GM23338 (cell line): ENCODE measurements around the gene NELFCD. TPM values are rescaled to one million over a fixed set of nuclear protein-coding genes. Genes with fewer than 3 reads are reported as not detected.
A peak's percentile ranks its signal among the peaks of the same experiment; 100 is the strongest.

Experiments used
- ATAC-seq: fragments of 200-7000 bp; cut with Tn5 transposase; 3 replicates; pipeline ENCODE4 v1.9.1; 2020
- DNase-seq: peaks from one replicate; pipeline ENCODE4 v3.0.0-alpha.2; 2015; ENCODE audit warnings: low spot score
- H2AFZ ChIP-seq: fragments of 200-600 bp; sonication (generic); 2 replicates; pipeline ENCODE4 v1.8.0; 2016; ENCODE audit warnings: antibody characterized with exemption, mild to moderate bottlenecking, moderate library complexity
- H3F3A ChIP-seq: fragments of 200-600 bp; sonication (generic); replicated peaks from 2 replicates; pipeline ENCODE4 v1.8.0; 2017; ENCODE audit warnings: antibody characterized with exemption, mixed run types, low read depth
- H3K27ac ChIP-seq: fragments of 200-600 bp; sonication (generic); 2 replicates; pipeline ENCODE4 v1.6.1; 2016; ENCODE audit warnings: low read depth
- H3K27me3 ChIP-seq: fragments of 200-600 bp; sonication (generic); 2 replicates; pipeline ENCODE4 v1.8.0; 2016; ENCODE audit warnings: mild to moderate bottlenecking, mixed run types, moderate library complexity; ENCODE audit not compliant: insufficient read depth
- H3K36me3 ChIP-seq: fragments of 200-600 bp; sonication (generic); 2 replicates; pipeline ENCODE4 v1.8.0; 2016; ENCODE audit warnings: mild to moderate bottlenecking; ENCODE audit not compliant: insufficient read depth
- H3K4me1 ChIP-seq: fragments of 200-600 bp; sonication (generic); 2 replicates; pipeline ENCODE4 v1.8.0; 2016; ENCODE audit warnings: mild to moderate bottlenecking, moderate library complexity; ENCODE audit not compliant: insufficient read depth
- H3K4me2 ChIP-seq: fragments of 200-600 bp; sonication (generic); 2 replicates; pipeline ENCODE4 v1.7.1; 2017; ENCODE audit warnings: mixed run types
- H3K4me3 ChIP-seq: fragments of 200-600 bp; sonication (generic); 2 replicates; pipeline ENCODE4 v1.6.1; 2016; ENCODE audit warnings: mixed run types
- H3K79me2 ChIP-seq: fragments of 200-600 bp; sonication (generic); replicated peaks from 2 replicates; pipeline ENCODE4 v1.8.0; 2017; ENCODE audit warnings: mild to moderate bottlenecking; ENCODE audit not compliant: insufficient read depth
- H3K9me2 ChIP-seq: fragments of 200-600 bp; sonication (generic); 2 replicates; pipeline ENCODE4 v1.8.0; 2017; ENCODE audit not compliant: insufficient read depth
- H4K20me1 ChIP-seq: fragments of 200-600 bp; sonication (generic); replicated peaks from 2 replicates; pipeline ENCODE4 v1.8.0; 2017; ENCODE audit warnings: mild to moderate bottlenecking; ENCODE audit not compliant: insufficient read depth
- H3K27ac Mint-ChIP-seq: 2 replicates; pipeline ENCODE4 v1.8.0; 2020; ENCODE audit warnings: inconsistent platforms, mild to moderate bottlenecking, moderate library complexity, mixed read lengths
- H3K27me3 Mint-ChIP-seq: 3 replicates; pipeline ENCODE4 v1.8.0; 2022; ENCODE audit warnings: low read depth, mild to moderate bottlenecking, moderate library complexity, mixed read lengths, inconsistent platforms; ENCODE audit not compliant: insufficient read depth, poor library complexity
- H3K36me3 Mint-ChIP-seq: 3 replicates; pipeline ENCODE4 v1.8.0; 2021; ENCODE audit warnings: low read depth, mild to moderate bottlenecking, inconsistent platforms, moderate library complexity, mixed read lengths
- H3K4me1 Mint-ChIP-seq: 3 replicates; pipeline ENCODE4 v1.8.0; 2020; ENCODE audit warnings: mild to moderate bottlenecking, inconsistent platforms, mixed read lengths
- H3K4me3 Mint-ChIP-seq: 3 replicates; pipeline ENCODE4 v1.8.0; 2021; ENCODE audit warnings: moderate library complexity, mild to moderate bottlenecking, inconsistent platforms, mixed read lengths
- H3K9me3 Mint-ChIP-seq: 3 replicates; pipeline ENCODE4 v1.8.0; 2020; ENCODE audit warnings: moderate library complexity, mild to moderate bottlenecking, inconsistent platforms, mixed read lengths
- CREB1 ChIP-seq: fragments of 250-450 bp; sonication (Bioruptor Pico); IDR thresholded peaks from 2 replicates; pipeline ENCODE4 v1.5.0; 2020; ENCODE audit warnings: low read depth, mild to moderate bottlenecking, moderate library complexity
- CTCF ChIP-seq, 2 experiments: fragments of 200-600 bp in 1 of 2; sonication (generic) in 1 of 2; conservative IDR thresholded peaks; 2 replicates each; pipeline versions ENCODE4 v1.5.1 to v1.6.1; 2016 to 2017; ENCODE audit warnings: antibody characterized with exemption in 2 of 2, low read depth in 2 of 2, mild to moderate bottlenecking in 2 of 2, moderate library complexity in 1 of 2
- ETS1 ChIP-seq: IDR thresholded peaks from 2 replicates; pipeline ENCODE4 v1.6.1; 2016; ENCODE audit warnings: antibody characterized with exemption
- EZH2 ChIP-seq: fragments of 200-600 bp; sonication (generic); IDR thresholded peaks from one replicate; pipeline ENCODE4 v1.8.0; 2017; ENCODE audit warnings: antibody characterized with exemption, mild to moderate bottlenecking, low read depth; ENCODE audit not compliant: unreplicated experiment
- EZH2phosphoT487 ChIP-seq: fragments of 200-600 bp; sonication (generic); IDR thresholded peaks from one replicate; pipeline ENCODE4 v1.8.1; 2018; ENCODE audit warnings: antibody characterized with exemption; ENCODE audit not compliant: unreplicated experiment
- JUNB ChIP-seq: IDR thresholded peaks from one replicate; pipeline ENCODE4 v1.6.1; 2016; ENCODE audit warnings: antibody characterized with exemption; ENCODE audit not compliant: unreplicated experiment
- NANOG ChIP-seq: IDR thresholded peaks from 2 replicates; pipeline ENCODE4 v1.6.1; 2016; ENCODE audit warnings: antibody characterized with exemption, borderline replicate concordance
- POLR2AphosphoS5 ChIP-seq: IDR thresholded peaks from 2 replicates; pipeline ENCODE4 v1.6.1; 2016; ENCODE audit warnings: antibody characterized with exemption, low read depth
- REST ChIP-seq: IDR thresholded peaks from one replicate; pipeline ENCODE4 v1.6.1; 2018; ENCODE audit warnings: antibody characterized with exemption; ENCODE audit not compliant: unreplicated experiment
- STAT1 ChIP-seq: IDR thresholded peaks from one replicate; pipeline ENCODE4 v1.6.1; 2016; ENCODE audit warnings: antibody characterized with exemption; ENCODE audit not compliant: unreplicated experiment
- ZNF114 ChIP-seq: fragments of 250-450 bp; sonication (Bioruptor Pico); IDR thresholded peaks from 2 replicates; pipeline ENCODE4 v1.5.0; 2020; ENCODE audit warnings: mild to moderate bottlenecking, moderate library complexity
- ZNF331 ChIP-seq: fragments of 250-450 bp; sonication (Bioruptor Pico); IDR thresholded peaks from 2 replicates; pipeline ENCODE4 v1.5.0; 2020; ENCODE audit warnings: low read depth, mild to moderate bottlenecking, moderate library complexity
- ZNF462 ChIP-seq: fragments of 250-450 bp; sonication (Bioruptor Pico); IDR thresholded peaks from 2 replicates; pipeline ENCODE4 v1.5.0; 2020; ENCODE audit warnings: mild to moderate bottlenecking, moderate library complexity
- polyA plus RNA-seq: library from polyadenylated mRNA; unstranded; fragments of >200 nt; fragmentation: Nextera tagmentation; extraction: Ambion mirVana; gene quantifications from 2 replicates; pipeline ENCODE4 v1.2.1, GENCODE V29; 2016
- total RNA-seq: library from RNA; depleted of rRNA; stranded (reverse); fragments of >200 nt; shearing (Covaris generic); gene quantifications from 2 replicates; pipeline ENCODE4 v1.2.3, GENCODE V29; 2014

The NELFCD gene
- total and polyA plus RNA-seq, 2 experiments from 2014 or later = 52.9 to 75.8 TPM

DNA sequence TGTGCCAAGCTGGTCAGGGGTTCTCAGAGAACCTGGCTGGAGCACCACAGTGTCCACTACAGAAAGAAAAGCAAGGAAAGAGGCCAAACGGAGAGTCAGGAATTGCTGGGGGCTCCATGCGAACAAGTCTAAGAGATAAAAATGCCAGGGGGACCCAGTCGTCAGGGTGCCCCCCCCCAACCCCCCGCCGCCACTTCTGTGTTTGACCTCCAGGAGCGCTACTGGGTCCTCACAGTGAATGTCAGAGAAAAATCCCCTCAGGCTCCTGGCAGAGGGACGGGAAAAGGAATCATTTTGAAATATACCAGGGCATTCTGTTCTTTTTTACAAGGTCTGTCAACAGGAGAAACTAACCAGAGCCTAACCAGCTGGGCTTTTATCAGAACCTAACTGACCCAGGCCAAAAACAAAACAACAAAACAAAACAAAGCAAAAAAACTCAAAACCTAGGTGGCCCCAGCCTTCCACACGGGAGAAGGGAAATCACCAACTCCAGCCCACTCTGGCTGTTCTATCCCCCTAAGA lies 17.9 kb upstream of the NELFCD start:
- Mint-ChIP-seq H3K9me3 (no peaks in the 10 kb centered on the region), H3K27me3 (peaks cover 9% of the 10 kb centered on the region), H3K4me3 (no peak overlapping the region), H3K4me1 (no peaks in the 10 kb centered on the region; the same call in 2 of the 3 replicates), H3K27ac (no peak overlapping the region), H3K36me3 (no peaks in the 10 kb centered on the region)
- Histone ChIP-seq H3K4me2 (no peak overlapping the region), H3F3A (no peaks in the 10 kb centered on the region), H4K20me1 (no peaks in the 10 kb centered on the region), H3K27me3 (no peaks in the 10 kb centered on the region), H3K27ac (no peak overlapping the region), H2AFZ (no peak overlapping the region; the same call in 1 of the 2 replicates), H3K9me2 (no peaks in the 10 kb centered on the region), H3K79me2 (no peaks in the 10 kb centered on the region), H3K4me3 (no peak overlapping the region), H3K36me3 (no peaks in the 10 kb centered on the region), H3K4me1 (no peaks in the 10 kb centered on the region)
- peak; percentile 38; the same call in 1 of the 3 replicates for ATAC-seq
- TF ChIP-seq CREB1 (CRISPR knock-in tag) = no peak
- TF ChIP-seq JUNB = no peak
- TF ChIP-seq ZNF462 (CRISPR knock-in tag) = no peak
- TF ChIP-seq ZNF114 (CRISPR knock-in tag) = no peak
- TF ChIP-seq POLR2AphosphoS5 = no peak
- no peak for TF ChIP-seq NANOG
- TF ChIP-seq CTCF (conservative IDR thresholded peaks at IDR 0.05; ENCODE audit: low read depth in 2 of 2) = no peak
- TF ChIP-seq REST = no peak
- no peak for TF ChIP-seq STAT1
- no peak for TF ChIP-seq EZH2
- TF ChIP-seq ETS1 = no peak
- TF ChIP-seq ZNF331 (CRISPR knock-in tag) = no peak
- TF ChIP-seq EZH2phosphoT487 = no peak
- DNase-seq = no peak
